ENCODE data around the gene ARHGAP23.

The ARHGAP23 gene

DNA sequence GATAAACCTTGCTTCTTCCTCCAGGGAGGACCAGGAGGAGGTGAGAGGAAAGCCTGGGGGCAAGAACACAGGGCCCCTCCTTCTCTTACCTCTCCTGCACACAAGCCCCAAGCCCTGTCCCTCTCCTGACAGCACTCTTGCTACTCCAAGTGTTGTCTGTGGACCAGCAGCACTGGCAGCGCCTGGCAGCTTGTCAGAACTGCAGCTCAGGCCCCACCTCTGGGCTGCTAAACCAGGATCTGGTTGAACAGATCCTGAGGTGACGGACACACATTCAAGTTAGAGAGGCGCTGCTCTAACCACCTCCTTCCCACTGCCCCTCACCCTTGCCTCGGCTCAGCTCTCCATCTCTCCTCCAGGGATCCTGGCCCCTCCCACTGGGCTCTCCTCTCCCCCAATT is 121.0 kb downstream of the ARHGAP23 start:
- no peak for DNase-seq (ENCODE audit: low spot score)

DNA sequence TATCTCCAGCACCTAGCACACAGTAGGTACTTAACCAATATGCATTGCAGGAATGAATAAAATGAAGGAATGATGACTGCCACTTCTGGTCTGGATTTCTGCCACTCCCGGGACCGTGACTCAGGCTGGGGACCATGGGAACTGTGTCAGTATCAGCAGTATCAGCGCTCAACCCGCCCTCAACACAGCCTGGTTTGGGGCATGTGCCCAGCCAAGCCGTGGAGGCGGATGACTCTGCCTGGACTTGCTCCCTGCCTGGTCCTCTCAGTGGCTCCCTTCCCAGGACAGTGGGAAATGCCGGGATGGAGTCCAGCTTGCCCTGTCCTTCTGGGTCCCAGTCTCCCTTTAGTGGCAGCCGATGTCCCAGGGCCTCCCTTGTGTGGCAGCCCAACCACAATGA is 122.4 kb downstream of the ARHGAP23 start:
- DNase-seq (ENCODE audit: low spot score), result no peak

DNA sequence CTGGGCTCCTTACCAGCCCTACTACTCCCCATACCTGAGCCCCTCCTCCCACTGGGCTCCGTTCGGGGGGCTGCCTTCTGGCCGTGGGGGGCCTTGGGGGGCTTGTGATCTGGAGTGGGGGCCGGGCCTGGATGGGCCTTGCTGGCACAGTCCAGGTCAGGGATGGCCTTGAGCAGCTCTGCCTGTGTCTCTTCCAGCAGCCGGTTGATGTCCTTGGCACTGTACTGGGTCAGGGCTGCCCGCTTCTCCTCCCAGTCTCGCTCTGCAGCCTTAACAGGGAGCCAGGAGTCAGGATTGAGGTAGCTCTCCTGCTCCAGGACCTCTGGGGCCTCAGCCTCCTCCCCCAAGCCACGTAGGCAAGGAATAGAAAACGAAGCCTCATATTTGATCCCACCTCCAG is 122.9 kb downstream of the ARHGAP23 start:
- no peak for DNase-seq (ENCODE audit: low spot score)

- no peak for DNase-seq (ENCODE audit: low spot score)
These were observed 124.1 kb downstream of the ARHGAP23 start for GRCh38 chr17:38552343-38552742.

DNA sequence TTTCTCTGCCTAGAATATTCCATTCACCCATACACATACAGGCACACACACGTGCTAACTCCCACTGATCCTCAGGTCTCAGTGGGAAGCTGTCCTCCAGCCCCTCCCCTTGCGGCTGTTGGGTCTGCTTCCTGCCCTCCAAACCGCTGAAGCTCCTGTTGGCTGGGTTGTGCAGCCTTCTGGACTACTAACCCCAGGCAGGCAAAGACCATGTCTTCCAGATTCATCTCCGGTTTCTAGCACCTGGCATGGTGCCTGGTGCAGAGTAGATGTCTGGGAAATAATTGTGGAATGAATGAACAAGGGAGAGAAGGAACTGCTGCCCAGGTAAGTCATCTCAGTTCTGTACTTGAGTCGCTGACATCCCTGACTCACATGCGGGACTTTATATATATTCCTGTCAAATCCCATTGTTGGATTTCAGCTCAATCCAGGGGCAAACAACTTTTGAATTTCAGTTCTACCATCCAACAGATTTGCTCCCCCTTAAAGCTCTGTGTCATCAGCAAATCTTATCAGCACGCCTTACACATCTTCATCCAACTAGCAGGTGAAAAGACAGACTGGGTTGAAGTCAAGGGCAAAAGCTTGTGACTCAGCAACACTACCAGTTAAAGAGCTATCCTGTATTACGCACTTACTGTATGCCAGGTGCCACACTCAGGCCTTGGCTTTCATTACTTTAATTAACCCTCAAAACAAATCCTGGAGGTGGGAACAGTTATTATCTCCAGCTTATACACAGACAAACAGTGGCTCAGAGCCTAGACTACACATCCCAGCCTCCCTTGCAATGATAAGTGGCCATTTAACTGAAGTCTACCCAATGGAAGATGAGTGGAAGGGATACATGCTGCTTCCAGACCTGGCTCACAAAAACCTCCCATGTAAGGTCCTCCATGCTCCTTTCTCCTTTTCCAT is 126.4 kb downstream of the ARHGAP23 start:
- no peak for DNase-seq (ENCODE audit: low spot score)

GRCh38 chr17:38556239-38556638 is 128.0 kb downstream of the ARHGAP23 start:
- no peak for DNase-seq (ENCODE audit: low spot score)

DNA sequence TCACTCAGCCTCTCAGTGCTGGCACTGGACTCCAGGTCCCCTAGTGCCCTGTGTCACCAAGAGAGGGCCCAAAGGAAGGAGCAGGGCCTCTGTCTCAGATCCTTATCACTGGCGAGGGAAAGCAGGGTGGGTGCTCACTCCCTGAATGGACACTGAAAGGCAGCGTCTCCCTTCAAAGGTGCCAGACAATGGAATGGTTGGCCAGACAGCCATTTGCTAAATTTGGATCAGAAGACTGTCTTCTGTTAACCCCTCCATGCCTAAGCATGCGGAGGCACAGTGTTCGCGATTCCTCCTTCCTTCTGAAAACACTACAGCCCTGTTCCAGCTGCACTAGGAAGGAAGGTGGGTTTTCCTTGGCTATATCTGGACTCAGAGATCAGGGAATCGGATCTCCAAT is 129.1 kb downstream of the ARHGAP23 start:
- no peak for DNase-seq (ENCODE audit: low spot score)

DNA sequence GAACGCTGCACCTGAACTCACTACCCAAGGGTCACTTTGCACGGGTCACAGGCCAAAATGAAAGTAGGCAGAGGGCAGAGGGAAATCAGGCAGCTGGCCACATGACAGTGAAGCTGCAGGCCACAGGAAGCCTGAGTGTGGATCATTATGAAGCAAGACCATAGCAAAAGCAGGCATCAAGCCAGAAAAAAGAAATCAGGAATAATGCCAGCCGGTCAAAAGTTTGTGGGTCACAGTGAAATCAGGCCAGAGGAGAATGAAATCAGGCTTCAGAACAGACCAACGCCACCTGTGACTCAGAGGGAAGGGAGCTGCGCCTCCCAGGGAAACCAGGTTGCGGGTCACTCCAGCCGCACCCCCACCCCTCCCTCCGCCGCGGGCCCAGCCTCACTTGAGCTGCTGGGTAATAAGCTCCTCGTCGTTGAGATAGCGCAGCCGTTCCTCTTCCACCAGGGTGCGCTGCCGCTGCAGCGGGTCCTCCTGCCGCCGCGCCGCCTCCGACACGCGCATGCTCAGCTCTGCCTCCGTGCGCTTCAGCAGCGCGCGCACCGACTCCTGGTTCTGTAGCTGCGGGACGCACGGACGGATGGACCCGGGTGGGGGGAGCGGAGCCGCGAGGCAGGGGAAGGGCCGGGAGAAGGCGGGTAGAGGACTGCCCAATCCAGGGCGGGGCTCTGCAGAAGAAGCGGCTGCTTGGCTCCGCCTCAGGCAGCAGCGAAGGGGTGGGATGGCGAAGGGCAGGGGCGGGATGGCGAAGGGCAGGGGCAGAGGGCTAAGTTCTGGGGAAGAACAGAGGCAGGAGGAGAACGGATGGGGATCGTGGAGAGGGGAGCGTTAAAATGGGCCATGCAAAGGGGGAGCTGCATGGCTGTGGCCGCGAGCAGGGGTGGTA is 129.8 kb downstream of the ARHGAP23 start:
- peak; percentile 95 for DNase-seq (ENCODE audit: low spot score)

- peak; percentile 57 for DNase-seq (ENCODE audit: low spot score)
These were observed 130.4 kb downstream of the ARHGAP23 start for GRCh38 chr17:38558728-38559050.

DNA sequence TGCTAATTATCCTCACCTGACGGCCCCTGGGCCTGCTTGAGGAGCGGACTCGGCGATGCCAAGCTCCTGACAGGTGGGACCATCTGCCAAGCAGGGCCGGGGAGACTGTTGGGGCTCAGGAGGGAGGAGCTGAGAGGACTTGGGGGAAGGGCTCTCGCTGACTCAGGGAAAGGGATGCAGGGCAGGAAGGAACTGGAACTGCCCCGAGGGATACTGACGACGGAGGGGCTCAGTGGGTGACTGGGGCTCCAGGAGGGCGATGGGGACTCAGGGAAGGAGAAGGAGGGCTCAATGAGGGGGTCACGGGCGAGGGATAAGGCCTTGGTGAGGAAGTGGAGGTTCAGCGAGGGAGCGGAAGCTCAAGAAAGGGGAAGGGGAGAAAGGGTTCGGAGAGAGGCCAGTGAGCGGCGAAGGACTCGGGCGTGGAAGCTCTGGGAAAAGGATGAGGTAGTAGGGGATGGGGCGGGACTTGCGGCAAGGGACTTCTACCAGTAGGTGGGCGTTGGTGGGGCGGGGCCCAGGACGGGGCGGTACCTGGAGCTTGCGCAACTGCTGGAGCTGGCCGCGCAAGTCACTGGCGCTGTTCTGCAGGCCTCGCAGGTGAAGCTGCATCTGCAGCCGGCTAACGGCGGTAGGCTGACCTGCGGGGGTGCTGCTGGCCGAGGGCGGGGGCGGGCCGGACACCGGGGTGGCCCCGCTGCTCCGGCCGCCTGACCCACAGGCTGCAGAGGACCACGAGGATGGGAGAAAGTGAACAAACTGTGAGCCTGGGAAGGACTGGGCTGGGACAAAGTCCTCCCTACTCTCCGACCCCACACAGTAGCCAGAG is 131.0 kb downstream of the ARHGAP23 start:
- peak; percentile 96 for DNase-seq (ENCODE audit: low spot score)

GRCh38 chr17:38559880-38560230 is 131.6 kb downstream of the ARHGAP23 start:
- no peak for DNase-seq (ENCODE audit: low spot score)

GRCh38 chr17:38560503-38561318 is 132.4 kb downstream of the ARHGAP23 start:
- no peak for DNase-seq (ENCODE audit: low spot score)

- DNase-seq (ENCODE audit: low spot score), result no peak
These were observed 133.4 kb downstream of the ARHGAP23 start for GRCh38 chr17:38561416-38562214.

All from SW480 (cell line).